ENCODE data around the gene ZNF777.
"Not testable (repeated sequence)": the region's sequence is repeated elsewhere in the genome, so short reads cannot be mapped to it uniquely, and the experiment has no call there.

The ZNF777 gene

DNA sequence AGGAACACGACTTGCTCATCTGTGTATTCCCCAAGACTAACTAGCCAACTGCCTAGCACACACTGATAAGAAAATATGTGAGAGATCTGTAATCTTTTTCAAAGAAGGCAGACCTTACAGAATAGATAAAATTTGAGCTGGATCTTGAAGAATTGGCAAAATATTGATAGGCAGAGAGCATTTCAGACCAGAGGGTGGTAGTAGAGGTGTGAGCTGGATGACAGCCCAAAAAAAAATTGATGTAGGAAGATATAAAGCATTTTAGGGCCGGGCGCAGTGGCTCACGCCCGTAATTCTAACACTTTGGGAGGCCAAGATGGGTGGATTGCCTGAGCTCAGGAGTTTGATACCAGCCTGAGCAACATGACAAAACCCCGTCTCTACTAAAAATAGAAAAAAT, 37.9 kb upstream of the ZNF777 start:
- TF ChIP-seq, protein P1, sequence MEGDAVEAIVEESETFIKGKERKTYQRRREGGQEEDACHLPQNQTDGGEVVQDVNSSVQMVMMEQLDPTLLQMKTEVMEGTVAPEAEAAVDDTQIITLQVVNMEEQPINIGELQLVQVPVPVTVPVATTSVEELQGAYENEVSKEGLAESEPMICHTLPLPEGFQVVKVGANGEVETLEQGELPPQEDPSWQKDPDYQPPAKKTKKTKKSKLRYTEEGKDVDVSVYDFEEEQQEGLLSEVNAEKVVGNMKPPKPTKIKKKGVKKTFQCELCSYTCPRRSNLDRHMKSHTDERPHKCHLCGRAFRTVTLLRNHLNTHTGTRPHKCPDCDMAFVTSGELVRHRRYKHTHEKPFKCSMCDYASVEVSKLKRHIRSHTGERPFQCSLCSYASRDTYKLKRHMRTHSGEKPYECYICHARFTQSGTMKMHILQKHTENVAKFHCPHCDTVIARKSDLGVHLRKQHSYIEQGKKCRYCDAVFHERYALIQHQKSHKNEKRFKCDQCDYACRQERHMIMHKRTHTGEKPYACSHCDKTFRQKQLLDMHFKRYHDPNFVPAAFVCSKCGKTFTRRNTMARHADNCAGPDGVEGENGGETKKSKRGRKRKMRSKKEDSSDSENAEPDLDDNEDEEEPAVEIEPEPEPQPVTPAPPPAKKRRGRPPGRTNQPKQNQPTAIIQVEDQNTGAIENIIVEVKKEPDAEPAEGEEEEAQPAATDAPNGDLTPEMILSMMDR (IDR thresholded peaks at IDR 0.05) = no peak
- no peak for DNase-seq (ENCODE audit: low spot score)
- no peak overlapping the region for H3K27ac ChIP-seq
- no peak overlapping the region for H3K4me3 ChIP-seq

DNA sequence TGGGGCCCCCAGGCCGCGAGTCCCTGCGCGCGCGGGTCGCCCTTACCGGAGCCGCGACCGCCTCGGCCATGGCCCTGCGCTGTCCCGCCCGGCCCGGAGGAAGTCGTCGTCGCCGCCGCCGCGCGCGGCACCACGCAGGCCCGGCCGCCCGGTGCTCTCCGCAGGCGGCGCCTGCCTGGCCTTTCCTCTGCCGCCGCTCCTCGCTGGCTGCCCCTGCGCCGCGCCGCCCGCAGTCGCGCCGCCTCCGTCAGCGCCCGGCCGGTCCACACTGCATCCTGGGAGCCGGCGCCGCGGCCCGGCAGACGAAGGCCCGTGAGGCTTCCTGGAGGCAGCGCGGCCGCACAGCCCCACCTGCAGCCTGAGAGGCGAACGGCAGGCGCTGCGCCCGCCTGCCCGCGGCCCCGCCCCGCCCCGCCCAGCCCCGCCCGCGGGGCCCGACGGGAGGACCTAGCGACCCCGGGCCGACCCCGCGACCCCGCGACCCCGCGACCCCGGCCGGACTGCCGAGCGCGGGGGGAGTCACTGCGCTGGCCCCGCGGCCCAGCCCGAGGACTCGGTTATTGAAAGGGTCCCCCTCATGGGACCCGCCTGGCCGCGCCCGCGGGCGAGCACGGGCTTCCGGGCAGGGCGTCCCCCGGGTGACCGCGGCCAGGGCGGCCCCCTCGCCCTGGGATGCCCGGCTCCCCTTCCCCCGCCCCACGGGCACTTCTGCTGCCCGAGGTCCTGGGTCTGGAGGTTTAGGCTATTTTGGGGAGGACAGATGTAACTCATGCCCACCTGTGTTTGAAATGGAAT, 36.8 kb upstream of the ZNF777 start, which contains the start of gene ZNF746:
Gene ZNF746 (minus strand): TSS at position 343 of the 795 bp plus-strand sequence. CDS start 273 bp downstream, at position 70.
- H3K4me3 ChIP-seq = peak within 1 kb of the TSS; percentile 80
- TF ChIP-seq, protein P1 (IDR thresholded peaks at IDR 0.05) = peak; percentile 22
- peak within 1 kb of the TSS; percentile 86 to 93 for H3K27ac ChIP-seq
- peak; percentile 85 for DNase-seq (ENCODE audit: low spot score)

DNA sequence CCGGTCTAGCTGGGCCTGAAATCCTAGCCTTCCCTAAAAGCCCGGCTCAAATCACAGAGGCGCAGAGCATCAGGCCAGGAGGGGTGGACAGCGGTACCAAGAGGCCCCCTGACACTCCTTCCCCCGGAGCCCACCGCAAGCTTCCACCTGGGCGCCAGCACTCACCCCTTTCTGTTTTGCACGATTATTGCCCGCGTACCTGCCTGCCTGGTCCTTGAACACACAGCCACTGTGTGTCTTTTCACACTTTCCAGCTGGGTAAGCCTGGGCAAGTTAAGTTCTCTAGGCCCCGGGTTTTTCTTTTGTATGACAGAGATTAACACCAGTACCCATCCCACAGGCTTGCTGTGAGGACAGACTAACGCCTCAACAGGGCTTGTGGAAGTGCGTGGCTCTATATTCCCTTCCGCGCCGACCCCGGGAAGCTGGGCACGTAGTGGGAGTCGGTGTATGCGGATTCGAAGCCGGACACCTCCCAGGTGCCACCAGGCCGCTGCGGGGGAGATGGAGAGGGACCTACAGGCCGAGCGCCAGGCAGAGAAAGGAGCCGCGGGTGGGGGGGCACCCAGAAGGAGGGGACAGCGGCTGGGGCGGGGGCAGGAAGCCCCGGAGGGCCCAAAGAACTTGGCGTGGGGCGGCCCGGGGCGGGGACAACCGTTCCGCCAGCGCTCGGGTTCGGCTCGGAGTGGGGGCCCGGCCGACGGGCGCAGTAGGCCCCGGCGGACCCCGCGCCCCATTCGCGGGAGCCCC, 36.0 kb upstream of the ZNF777 start:
- TF ChIP-seq, protein P1 (IDR thresholded peaks at IDR 0.05) = no peak
- Histone ChIP-seq H3K4me3 (peak overlapping the region; percentile 80), H3K27ac (peak overlapping the region; percentile 86 to 93)
- DNase-seq (ENCODE audit: low spot score) = no peak

DNA sequence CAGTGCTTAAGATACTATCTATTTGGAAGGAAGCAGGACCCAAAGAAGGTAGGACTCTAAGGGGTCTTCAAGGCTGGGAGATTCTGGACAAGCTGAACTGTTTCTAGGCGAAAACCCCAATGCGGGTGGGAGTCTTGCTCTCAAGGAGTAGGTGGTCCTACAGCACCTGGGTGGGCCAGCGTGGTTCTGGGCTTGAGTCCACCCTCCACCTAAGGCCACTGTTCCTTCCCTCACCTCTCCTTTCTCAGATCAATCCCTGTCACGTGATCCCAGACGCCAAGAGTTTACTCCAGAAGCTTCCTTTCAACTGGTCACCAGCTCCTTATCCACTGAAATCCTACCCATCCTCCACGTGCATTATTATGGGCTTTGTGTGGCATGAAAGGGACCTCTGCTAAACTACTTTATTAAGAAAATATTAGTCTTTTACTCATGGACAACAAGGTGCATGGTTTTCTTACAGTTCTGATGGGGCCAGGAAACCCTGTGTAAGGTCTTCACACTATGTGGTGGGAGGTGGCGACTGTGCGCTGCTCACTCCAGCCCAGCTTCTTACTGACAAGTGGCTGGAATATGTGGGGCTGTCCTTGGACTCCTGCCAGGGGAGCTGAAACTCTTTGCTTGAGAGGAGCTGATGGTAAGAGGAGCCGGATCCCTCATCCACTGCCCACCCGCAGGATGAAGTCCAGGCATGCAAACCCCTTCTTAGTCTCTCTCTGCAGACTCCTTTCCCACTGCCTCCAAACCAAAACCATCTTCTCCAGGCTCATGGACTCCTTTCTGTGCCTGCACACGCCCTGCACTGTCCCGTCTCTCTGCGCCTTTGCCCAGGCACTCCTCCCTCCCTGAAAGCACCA, 35.2 kb upstream of the ZNF777 start:
- DNase-seq (ENCODE audit: low spot score) = no peak
- H3K4me3 ChIP-seq = peak overlapping the region; percentile 80
- TF ChIP-seq, protein P1 (IDR thresholded peaks at IDR 0.05) = no peak
- H3K27ac ChIP-seq = peak overlapping the region in 1 of 2 donors; percentile 93

DNA sequence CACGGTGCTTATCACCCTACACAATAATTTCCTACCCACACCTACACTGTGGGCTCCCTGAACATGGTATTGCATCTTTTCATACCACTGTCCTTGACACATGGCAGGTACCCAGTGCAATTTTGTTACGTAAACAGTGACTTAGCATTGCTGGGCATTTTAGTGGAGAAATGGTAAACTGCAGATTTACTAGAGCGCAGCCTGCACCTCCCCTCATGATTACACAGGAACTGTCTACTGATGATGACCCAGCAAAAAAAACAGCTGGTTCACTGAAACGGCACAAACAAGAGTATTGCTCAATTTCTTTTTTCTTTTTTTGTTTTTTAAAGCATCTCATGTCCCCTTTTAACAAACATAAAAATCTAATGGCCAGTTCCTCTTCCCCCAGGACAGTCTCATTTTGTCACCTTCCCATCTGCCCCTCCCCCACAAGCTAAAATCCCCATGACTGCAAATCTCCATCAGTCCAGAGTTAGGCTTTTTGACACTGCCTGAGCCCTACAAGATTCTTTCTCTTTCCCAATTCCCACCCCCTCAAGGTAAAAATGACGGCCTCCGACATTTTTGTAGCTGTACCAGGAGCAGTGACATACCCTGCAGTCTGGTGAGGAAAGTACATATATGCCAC, 34.0 kb upstream of the ZNF777 start:
- no peak for DNase-seq (ENCODE audit: low spot score)
- peak overlapping the region in 1 of 2 donors; percentile 93 for H3K27ac ChIP-seq
- no peak overlapping the region for H3K4me3 ChIP-seq
- TF ChIP-seq, protein P1 (IDR thresholded peaks at IDR 0.05) = no peak

DNA sequence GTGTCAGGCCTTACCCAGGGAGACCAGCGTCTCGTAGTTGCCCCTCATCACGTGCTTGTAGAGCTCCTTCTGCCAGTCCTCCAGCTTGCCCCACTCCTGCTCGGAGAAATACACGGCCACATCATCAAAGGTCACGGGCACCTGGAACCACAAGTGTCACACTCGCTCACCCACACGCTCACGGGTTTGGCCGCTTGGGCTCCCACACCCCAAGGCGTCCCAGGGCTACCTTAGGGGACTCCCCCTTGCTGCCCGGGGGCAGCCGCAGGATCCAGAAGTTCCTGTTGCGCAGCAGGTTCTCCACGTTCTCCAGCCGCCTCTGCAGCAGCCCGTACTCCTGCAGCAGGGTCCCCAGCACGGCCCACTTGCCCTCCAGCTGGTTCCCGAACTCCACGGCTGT, 33.1 kb upstream of the ZNF777 start:
- DNase-seq (ENCODE audit: low spot score); H3K4me3 ChIP-seq: not testable (repeated sequence)
- H3K27ac ChIP-seq = peak overlapping the region in 1 of 2 donors; percentile 17

Measured in coronary artery (tissue), 2 donors.